Measurements from ENCODE around the gene ATG9B.

DNA sequence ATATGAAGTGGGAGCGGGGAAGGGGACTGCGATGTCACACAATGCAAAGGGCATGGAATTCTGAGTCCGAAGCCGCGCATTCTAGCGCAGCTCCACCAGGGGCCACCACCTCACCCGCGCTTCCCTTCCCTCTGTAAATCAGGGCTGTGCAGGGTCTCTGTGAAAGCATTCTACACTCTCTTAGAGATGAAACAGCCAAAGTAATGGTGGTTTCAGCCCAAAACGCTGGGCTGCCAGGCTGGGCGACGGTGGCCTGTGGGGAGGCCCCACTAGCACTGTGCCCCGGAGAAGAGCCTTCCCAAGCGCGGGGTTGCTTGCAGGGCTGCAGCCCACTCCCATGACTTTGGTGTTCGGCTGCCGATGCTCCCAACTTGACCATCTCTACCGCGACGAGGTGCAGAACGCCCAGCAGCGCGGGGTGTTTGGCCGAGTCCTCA is 11.4 kb downstream of the ATG9B start:
- TF ChIP-seq, protein P1, sequence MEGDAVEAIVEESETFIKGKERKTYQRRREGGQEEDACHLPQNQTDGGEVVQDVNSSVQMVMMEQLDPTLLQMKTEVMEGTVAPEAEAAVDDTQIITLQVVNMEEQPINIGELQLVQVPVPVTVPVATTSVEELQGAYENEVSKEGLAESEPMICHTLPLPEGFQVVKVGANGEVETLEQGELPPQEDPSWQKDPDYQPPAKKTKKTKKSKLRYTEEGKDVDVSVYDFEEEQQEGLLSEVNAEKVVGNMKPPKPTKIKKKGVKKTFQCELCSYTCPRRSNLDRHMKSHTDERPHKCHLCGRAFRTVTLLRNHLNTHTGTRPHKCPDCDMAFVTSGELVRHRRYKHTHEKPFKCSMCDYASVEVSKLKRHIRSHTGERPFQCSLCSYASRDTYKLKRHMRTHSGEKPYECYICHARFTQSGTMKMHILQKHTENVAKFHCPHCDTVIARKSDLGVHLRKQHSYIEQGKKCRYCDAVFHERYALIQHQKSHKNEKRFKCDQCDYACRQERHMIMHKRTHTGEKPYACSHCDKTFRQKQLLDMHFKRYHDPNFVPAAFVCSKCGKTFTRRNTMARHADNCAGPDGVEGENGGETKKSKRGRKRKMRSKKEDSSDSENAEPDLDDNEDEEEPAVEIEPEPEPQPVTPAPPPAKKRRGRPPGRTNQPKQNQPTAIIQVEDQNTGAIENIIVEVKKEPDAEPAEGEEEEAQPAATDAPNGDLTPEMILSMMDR (IDR thresholded peaks at IDR 0.05) = peak; percentile 20 to 54 (median 32)
- TF ChIP-seq POLR2A (IDR thresholded peaks at IDR 0.05) = no peak

All from uterus (tissue), 2 donors.